ENCODE results near the gene SPECC1.
"Not testable (repeated sequence)": the region's sequence is repeated elsewhere in the genome, so short reads cannot be mapped to it uniquely, and the experiment has no call there.

The SPECC1 gene

DNA sequence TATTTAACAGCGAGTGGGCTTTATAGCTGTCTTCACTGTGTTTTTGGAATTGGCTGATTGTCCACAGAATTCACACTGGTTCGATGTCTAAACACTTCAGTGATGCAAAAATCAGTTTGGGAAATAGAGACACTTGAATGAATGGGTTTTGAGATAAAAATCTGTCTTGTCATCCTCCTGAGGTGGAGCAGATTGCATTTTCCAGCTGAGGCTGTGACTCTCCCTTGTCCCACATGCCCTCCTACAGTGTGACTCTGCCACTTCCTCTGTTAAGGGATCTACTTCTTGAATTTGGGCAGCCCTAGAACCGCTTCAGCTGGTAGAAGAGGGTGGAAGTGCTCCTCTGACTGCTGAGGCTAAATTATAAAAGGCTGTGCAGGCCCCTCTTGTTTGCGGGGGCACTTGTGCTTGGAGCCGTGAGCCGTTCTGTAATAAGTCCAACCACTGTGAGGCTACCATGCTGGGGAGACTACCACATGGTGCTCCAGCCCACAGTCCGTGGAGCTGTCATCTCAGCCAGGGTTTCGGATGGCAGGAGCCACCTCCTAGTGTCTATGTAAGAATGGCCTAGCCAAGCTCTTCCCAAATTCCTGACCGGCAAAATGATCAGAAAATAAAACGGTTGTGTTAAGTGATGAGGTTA, 175.9 kb downstream of the SPECC1 start:
- peak in 1 of 2 donors; percentile 76 for DNase-seq

- DNase-seq = no peak
Measured at GRCh38 chr17:20187049-20187448, 177.9 kb downstream of the SPECC1 start.

- DNase-seq = no peak
Measured at GRCh38 chr17:20189302-20189701, 180.1 kb downstream of the SPECC1 start.

DNA sequence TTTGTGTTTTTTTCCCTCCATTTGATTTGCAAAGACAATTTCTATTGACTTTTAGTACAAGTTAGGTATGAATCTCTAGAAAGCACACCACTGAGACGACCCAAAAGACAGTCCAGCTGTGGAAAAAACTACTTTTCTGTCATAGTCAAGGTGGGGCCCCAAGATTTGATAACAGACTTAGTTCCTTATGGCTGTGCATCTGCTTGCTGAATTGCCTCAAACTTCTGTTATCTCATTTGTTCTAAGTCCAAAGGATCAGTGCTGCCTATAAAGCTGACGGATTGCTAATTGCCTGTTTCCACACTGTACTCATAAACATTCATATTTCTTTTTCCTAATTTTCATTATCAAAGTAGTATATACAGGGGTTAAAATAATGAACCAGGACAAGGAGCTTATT, 180.8 kb downstream of the SPECC1 start:
- DNase-seq = no peak

- DNase-seq = no peak
Measured at GRCh38 chr17:20190605-20191004, 181.4 kb downstream of the SPECC1 start.

DNA sequence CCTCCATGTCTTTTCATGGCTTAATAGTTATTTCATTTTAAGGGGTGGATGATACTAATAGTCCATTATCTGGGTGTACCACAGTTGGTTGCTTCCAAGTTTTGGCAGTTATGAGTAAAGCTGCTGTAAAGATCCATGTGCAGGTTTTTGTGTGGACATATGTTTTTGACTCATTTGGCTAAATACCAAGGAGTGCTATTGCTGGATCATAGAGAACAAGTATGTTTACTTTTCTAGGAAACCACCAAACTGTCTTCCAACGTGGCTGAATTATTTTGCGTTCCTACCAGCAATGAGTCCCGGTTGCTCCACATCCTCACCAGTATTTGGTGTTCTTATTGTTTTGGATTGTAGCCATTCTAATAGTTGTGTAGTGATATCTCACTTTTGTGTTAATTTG, 181.9 kb downstream of the SPECC1 start:
- DNase-seq = no peak

DNA sequence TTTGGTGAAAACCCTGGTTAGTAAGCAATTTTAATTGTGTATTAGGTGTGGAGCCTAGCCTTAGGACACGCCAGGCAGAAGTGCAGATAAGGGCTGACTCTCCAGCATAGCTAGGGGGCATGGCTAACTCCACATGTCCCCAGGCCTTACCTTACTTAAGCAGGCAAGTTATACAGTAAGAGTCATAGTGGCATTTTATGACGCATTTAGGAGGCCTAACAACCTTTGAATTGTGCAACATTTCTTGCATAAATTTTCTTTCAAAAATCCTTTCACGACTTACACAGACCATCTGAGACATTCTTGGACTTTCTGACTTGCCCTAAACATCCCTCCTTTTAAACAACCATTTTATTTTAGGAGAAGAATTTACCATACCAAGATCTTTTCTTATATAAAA, 187.1 kb downstream of the SPECC1 start:
- DNase-seq = not testable (repeated sequence)

DNA sequence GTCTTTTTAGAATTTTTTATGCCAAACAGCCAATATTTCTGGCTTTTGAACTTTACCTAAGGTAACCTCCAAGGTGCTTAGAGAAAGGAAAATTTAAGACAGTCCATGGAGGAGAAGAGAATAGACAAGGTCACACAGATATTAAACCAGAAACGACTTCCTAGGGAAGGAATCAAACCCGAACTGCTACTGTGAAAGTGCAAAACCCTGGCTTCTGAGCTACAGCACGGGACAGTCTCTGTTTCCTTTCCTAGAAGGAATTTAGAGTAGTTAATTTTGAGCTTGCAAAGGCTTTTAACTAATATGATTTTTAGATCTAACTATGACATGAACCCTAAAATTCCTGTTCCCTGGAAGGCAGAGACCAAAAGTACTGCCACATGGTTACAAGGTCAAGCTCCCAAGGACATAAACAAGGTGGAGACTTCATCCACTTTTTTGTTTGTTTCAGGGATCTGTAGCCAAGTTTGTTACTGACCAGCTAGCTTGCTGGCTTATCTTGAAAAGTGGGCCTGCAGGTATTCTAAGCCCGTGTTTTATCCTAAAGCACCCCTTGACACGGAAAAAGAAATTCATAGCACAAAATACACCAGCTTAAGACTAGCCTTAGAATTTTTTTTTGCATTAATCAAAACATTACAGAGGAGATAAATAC, 188.2 kb downstream of the SPECC1 start:
- DNase-seq = no peak

DNA sequence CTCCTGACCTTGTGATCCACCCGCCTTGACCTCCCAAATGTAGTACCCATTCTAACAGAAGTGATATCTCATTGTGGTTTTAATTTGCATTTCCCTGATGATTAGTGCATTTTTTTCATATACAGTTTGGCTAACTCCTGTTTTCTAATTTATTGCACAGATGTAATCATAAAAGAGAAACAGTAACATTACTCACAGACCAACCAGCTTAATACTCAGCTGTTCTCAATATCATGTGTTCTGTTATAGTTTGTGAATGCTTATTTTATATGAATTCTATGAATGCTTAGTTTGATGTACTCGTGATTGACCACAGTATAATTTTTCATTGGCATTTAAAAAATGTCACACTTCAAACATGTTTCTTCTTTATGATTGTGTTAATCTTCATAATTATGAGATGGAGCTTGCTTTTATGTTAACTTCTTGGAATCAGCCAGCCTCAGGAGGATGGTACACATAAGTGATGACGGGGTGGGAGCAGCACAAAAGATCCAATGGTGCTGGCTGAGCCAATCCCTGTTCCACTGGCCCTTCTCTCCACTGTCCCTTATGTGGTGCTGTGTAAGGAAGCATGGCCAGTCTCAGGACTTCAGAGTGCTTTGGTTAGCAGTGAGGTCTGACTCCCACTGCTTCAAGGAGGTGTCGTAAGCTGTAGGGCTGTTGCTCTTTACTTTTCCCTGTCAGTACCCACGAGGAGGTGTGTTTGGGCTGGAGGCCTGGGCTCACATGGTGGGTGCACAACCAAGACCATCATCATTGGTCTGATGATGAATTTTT, 191.0 kb downstream of the SPECC1 start:
- DNase-seq = no peak

DNA sequence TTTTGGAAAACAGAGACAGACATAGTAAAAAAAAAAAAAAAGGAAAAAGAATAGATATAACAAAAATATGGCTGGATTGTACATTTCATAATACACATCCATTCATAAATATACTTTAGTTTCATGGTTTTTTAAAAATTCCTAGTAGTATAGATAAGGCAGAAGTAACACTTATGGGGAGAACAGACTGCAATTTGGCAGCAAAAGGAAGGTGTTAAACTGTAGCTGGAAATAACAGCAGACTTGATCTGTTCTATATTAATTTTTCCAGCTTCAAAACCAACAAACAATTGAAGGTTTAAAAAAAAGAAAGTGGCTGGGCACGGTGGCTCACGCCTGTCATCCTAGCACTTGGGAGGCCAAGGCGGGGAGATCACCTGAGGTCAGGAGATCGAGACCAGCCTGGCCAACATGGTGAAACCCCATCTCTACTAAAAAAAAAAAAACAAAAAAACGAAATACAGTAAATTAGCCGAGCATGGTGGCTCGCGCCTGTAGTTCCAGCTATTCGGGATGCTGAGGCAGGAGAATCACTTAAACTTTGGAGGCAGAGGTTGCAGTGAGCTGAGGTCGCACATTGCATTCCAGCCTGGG, 191.8 kb downstream of the SPECC1 start:
- DNase-seq = no peak

- no peak for DNase-seq
Measured at GRCh38 chr17:20202141-20202621, 193.0 kb downstream of the SPECC1 start.

DNA sequence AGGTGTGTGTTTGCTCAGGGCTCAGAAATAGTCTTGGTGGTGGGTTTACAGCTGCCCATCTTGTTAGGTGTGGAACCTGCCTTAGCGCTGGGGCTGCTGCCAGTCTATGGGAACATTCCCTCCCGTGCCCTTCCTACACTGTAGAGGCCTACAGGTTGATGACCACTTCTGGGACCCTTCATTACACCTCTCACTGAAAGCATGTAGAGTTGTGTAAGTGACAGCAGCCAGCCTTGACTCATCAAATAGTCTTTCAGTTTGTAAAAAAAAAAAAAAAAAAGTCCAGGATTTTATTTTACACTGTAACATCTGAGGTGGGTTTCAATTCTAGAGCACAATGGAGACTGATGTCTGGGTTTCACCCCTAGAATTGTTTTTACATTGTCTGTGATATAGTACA, 193.9 kb downstream of the SPECC1 start:
- DNase-seq = no peak

DNA sequence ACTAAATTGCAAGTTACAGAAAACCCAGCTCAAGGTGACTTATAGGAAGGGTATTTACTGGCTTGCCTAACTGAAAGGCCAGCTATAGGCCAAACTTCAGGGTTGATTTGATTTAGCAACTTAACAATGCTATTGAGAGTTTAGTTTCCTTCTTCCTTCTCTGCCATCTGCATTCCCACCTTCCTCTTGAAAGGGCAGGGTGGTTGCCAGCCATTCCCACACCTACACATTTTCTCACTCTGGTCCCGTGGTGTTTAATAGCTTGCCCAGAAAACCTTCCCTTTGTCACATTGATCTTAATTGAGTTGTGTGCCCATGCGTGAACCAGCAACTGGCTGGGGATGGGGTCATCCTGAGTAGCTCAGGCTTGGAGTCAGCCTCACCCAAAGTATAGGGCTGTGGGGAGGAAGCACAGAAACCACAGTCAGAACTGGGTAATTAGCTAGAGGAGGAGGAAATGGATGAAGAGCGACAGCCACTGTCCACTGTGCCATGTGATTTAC, 194.7 kb downstream of the SPECC1 start:
- no peak for DNase-seq

DNA sequence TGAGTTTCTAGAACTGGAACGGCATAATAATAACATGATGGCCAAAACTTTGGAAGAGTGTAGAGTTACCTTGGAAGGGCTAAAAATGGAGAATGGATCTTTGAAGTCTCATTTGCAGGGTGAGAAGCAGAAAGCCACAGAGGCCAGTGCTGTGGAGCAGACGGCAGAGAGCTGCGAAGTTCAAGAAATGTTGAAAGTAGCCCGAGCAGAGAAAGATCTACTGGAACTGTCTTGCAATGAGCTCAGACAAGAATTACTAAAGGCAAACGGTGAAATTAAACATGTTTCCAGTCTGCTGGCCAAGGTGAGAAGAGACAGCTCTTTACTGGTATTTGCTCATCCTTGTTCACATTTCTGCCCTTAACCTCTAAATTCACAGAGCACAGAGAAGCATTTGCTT, 196.4 kb downstream of the SPECC1 start:
- DNase-seq = no peak

DNA sequence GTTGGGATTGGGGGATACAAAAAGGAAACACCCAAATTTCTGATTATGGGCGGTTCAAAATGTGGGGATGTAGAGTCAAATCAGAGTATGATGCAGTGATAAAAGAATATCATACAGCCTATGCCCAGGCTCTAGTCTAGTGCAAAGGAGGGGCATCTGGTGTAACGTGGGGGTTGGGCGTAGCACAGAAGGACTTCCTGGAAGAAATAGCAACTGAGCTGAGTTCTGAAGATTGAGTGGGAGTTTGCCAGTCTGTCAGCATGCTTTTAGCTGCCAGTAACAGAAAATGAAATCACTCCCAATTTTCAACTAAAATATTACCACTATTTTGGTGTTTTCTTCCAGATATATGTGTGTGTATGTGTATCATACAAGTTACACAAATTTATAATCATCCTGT, 196.9 kb downstream of the SPECC1 start:
- no peak for DNase-seq

DNA sequence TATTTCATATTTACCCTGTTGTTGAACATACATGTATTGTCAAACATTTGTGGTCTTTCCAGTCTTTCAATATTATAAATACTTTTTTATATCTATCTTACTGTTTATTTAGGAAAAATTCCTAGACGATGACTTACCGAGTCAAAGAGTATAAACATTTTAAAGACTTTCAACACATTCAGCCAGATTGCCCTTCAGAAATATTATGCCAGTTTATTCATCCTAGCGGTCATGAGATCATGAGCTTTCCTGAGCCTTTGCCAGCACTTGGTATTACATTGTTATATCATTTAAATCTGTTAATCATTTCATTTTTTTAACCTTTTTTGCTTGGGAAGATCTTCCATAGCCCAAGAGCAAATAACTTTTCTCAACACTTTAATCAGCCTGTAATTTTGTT, 197.4 kb downstream of the SPECC1 start:
- DNase-seq = no peak

DNA sequence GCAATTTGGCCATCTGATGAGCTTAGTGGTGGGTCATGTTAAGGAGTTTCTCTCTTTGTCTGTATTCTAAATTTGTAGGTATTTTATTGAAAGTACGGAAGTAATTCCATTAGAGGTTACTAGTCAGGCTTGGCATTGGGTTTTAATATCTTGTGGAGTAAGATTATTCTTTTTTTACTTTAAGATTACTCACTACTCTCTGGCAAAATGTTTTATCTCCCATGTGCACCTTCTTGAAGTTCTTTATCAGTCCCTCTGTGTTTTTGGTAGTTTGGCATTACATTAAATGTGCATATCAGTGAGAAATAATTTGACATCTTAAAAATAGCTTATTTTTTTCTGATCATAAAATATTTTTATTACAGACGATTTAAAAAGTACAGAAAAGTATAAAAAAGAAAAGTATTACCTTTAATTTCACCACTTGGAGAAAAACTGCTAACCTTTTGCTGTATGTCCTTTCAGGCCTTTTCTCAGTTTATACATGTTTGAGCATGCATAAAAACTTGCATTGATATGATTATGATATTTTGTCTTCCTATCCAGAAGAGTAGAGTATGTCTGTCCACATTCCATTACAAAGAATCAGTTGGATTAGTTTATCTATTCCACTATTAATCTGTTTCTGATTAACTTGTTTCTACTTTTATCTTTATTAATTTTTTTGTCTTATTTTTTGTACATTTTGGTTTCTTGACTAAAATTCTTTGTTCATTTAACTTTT, 198.3 kb downstream of the SPECC1 start:
- DNase-seq = no peak

GRCh38 chr17:20208717-20209116, 199.6 kb downstream of the SPECC1 start:
- no peak for DNase-seq

- DNase-seq = no peak
Measured at GRCh38 chr17:20210180-20210579, 201.0 kb downstream of the SPECC1 start.

DNA sequence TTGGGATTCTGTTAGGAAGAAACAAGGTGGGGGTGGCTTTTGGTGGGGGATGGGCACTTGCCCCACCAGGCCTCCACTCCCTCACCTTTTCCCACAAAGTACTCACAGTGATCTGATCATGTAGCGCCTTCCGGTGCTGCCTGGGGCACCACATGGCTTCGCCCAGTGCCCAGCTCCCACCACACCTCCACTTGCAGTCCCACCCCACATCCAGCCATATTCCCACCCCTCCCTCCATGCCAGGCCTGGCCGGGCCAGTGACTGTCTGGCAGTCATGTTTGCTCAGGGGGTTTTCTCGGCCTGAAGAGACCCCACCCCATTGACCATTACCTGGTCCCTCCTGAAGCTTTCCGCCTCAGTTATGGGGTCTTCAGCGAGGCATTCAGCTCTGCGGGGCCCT, 201.5 kb downstream of the SPECC1 start:
- DNase-seq = no peak

- DNase-seq = no peak
Measured at GRCh38 chr17:20211246-20211645, 202.1 kb downstream of the SPECC1 start.

DNA sequence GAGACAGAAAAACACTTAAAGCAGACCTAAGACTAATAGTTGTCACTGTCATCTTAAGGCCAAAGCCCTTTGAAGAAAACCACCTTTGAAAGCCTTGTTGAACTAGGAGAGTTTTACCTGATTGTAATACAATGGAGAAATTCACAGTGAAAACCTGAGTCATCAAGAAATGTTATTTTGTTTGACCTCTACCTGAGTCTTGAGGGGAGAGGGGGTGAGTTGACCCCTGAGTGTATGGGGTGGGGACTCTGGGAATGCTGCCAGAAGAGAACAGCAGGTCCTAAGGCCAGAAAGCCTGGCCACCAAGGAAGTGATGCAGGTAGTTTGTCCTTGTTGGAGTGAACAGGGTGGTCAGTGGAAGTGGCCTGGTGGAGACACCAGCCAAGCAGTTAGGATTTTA, 204.3 kb downstream of the SPECC1 start:
- no peak for DNase-seq

DNA sequence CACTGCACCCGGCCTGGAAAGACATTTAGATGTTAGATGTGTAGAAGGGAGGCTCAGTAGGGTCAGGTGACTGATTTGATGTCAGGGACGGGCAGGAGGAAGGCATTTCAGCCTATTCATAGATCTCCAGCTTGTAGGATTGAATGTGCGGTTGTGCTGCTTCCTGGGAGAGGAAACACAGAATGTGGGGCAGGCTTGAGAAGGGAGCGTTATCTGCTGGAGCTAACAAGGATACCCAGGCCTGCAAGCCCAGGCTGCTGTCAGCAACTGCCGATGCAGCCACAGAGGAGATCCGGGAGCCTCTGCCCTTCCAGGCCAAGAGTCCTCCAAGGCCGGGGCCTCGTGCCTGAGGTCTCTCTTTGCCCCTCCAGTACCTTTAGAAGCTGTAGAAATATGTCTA, 205.6 kb downstream of the SPECC1 start:
- no peak for DNase-seq
